Mucosa of gallbladder (tissue), 1 donor: ENCODE results near the gene KCNC1. TPM values are rescaled to one million over a fixed set of nuclear protein-coding genes. Genes with fewer than 3 reads are reported as not detected.

ENCODE experiments used
- DNase-seq: peaks from one replicate; pipeline ENCODE4 v3.0.0-alpha.2; 2020; ENCODE audit warnings: low spot score
- total RNA-seq: library from RNA; stranded (reverse); gene quantifications from one replicate; pipeline ENCODE4 v1.2.1, GENCODE V29; 2021
- donor health status: DM: no; HTN: no; CAD: no.

Gene KCNC1
- total RNA-seq, 1 donor from 2014 or later = not detected

- DNase-seq = peak; percentile 23
These were observed 87.2 kb downstream of the KCNC1 start for GRCh38 chr11:17821648-17822400.

GRCh38 chr11:17822401-17822781 lies 87.8 kb downstream of the KCNC1 start:
- no peak for DNase-seq

- no peak for DNase-seq
These were observed 92.4 kb downstream of the KCNC1 start for GRCh38 chr11:17827006-17827405.

- peak; percentile 13 for DNase-seq
These were observed 93.8 kb downstream of the KCNC1 start for GRCh38 chr11:17828311-17828751.

- no peak for DNase-seq
These were observed 96.6 kb downstream of the KCNC1 start for GRCh38 chr11:17831228-17831627.

GRCh38 chr11:17831883-17832282 lies 97.3 kb downstream of the KCNC1 start:
- no peak for DNase-seq

Other genes starting within 250 kb of the KCNC1 start
- gene USH1C, start 190.4 kb upstream of the KCNC1 start, total RNA-seq = 176 TPM
- 0.12 TPM for gene OTOG, start 187.5 kb upstream of the KCNC1 start, total RNA-seq
- not detected for gene MYOD1, start 15.2 kb upstream of the KCNC1 start, total RNA-seq